Breast epithelium (tissue), 4 donors: Measurements from ENCODE around the gene PIGU. TPM values are rescaled to one million over a fixed set of nuclear protein-coding genes. Genes with fewer than 3 reads are reported as not detected.
"Not testable (repeated sequence)": the region's sequence is repeated elsewhere in the genome, so short reads cannot be mapped to it uniquely, and the experiment has no call there.

ENCODE experiments used
- DNase-seq, 2 donors: peaks; one replicate each; pipeline ENCODE4 v3.0.0-alpha.2; 2019; ENCODE audit warnings: low spot score in 2 of 2
- H3K27ac ChIP-seq, 2 donors: fragments of 200-600 bp; sonication (generic) in 1 of 2; one replicate each; pipeline ENCODE4 v1.5.1; 2016 to 2019; ENCODE audit warnings: mild to moderate bottlenecking in 1 of 2
- H3K27me3 ChIP-seq, 2 donors: fragments of 200-600 bp; sonication (generic) in 1 of 2; one replicate each; pipeline versions ENCODE4 v1.5.1 to v1.6.0; 2017 to 2019; ENCODE audit warnings: control low read depth in 1 of 2, mild to moderate bottlenecking in 1 of 2
- H3K36me3 ChIP-seq: fragments of 200-600 bp; one replicate; pipeline ENCODE4 v1.5.1; 2019
- H3K4me1 ChIP-seq, 2 donors: fragments of 200-600 bp; sonication (generic); one replicate each; pipeline ENCODE4 v1.5.1; 2016 to 2019; ENCODE audit warnings: control low read depth in 1 of 2
- H3K4me3 ChIP-seq, 3 donors: fragments of 200-600 bp; sonication (generic); 1 replicate in 2 of 3; 2 replicates in 1 of 3; pipeline ENCODE4 v1.5.1; 2016 to 2019; ENCODE audit warnings: mild to moderate bottlenecking in 3 of 3, moderate library complexity in 2 of 3
- H3K9me3 ChIP-seq, 2 donors: fragments of 200-600 bp; sonication (generic) in 1 of 2; one replicate each; pipeline ENCODE4 v1.5.1; 2016 to 2019; ENCODE audit warnings: control low read depth in 1 of 2
- CTCF ChIP-seq, 3 donors: fragments of 450-650 bp; IDR thresholded peaks; one replicate each; pipeline ENCODE4 v1.5.1; 2016 to 2017; ENCODE audit warnings: antibody characterized with exemption in 3 of 3, mild to moderate bottlenecking in 3 of 3, moderate library complexity in 3 of 3
- POLR2A ChIP-seq: fragments of 450-650 bp; IDR thresholded peaks from one replicate; pipeline ENCODE4 v1.6.1; 2016; ENCODE audit warnings: antibody characterized with exemption, mild to moderate bottlenecking, moderate library complexity
- POLR2AphosphoS5 ChIP-seq, 3 donors: sonication (generic); formaldehyde crosslinking; IDR thresholded peaks; one replicate each; pipeline ENCODE4 v1.6.1; 2017; ENCODE audit warnings: antibody characterized with exemption in 3 of 3
- intact Hi-C: fragments of 100-400 bp; cut with DNase I; formaldehyde crosslinking; loops from one replicate; pipeline ENCODE4 v1.15.1; 2023; ENCODE audit warnings: low total_unique reads
- total RNA-seq, 3 donors: library from RNA; depleted of rRNA; stranded (reverse); fragments of >200 nt; gene quantifications; one replicate each; pipeline ENCODE4 v1.1.0, GENCODE V29; 2016

The PIGU gene
- total RNA-seq, 3 donors from 2014 or later = 7.4 to 16.1 (median 15.8) TPM

DNA sequence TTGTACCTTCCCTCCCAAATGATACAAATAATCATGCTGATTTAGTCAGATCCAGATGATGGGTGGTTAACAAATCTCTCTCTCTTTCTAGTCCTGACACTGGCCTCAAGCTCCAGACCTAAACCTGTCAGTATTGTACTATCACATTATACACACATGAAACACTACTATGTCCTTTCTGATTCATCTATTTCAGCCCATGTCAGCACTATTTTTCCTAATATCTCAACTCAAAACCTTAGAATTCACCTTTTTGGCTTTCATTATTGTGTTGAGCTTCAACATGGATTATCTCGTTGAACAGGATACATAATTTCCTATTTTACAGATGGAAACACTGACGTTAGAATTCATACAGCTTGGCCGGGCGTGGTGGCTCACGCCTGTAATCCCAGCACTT is 3.5 kb downstream of the PIGU start:
- no peak for DNase-seq
- intact Hi-C loops = no loop called here

GRCh38 chr20:34669094-34669493 is 7.8 kb downstream of the PIGU start:
- Histone ChIP-seq H3K4me1 (no peaks in the 10 kb centered on the region), H3K27me3 (no peaks in the 10 kb centered on the region), H3K27ac (no peak overlapping the region), H3K4me3 (no peak overlapping the region), H3K9me3 (no peaks in the 10 kb centered on the region), H3K36me3 (no peaks in the 10 kb centered on the region)
- no peak for DNase-seq
- no peak for TF ChIP-seq POLR2AphosphoS5 (IDR thresholded peaks at IDR 0.05)
- no peak for TF ChIP-seq CTCF (IDR thresholded peaks at IDR 0.05)
- TF ChIP-seq POLR2A = no peak
- intact Hi-C loops = no loop called here

More for the DNA sequence above, 3.5 kb downstream of the PIGU start:
- Histone ChIP-seq H3K27ac (no peak overlapping the region), H3K36me3 (no peaks in the 10 kb centered on the region), H3K9me3 (no peaks in the 10 kb centered on the region), H3K4me1 (no peaks in the 10 kb centered on the region), H3K27me3 (no peaks in the 10 kb centered on the region), H3K4me3 (no peak overlapping the region)
- TF ChIP-seq CTCF (IDR thresholded peaks at IDR 0.05) (no peak), POLR2AphosphoS5 (IDR thresholded peaks at IDR 0.05) (no peak), POLR2A (no peak)

- H3K4me1 ChIP-seq, H3K9me3 ChIP-seq, H3K27ac ChIP-seq, H3K4me3 ChIP-seq, intact Hi-C loops, H3K36me3 ChIP-seq, H3K27me3 ChIP-seq, DNase-seq: not testable (repeated sequence)
Measured at GRCh38 chr20:34664751-34665150, 12.1 kb downstream of the PIGU start.

- no peak overlapping the region for H3K27ac ChIP-seq
- H3K4me3 ChIP-seq = no peak overlapping the region
- DNase-seq = no peak
- no peaks in the 10 kb centered on the region for H3K4me1 ChIP-seq
- no peaks in the 10 kb centered on the region for H3K9me3 ChIP-seq
- H3K36me3 ChIP-seq = no peaks in the 10 kb centered on the region
- TF ChIP-seq POLR2A (no peak), CTCF (IDR thresholded peaks at IDR 0.05) (no peak), POLR2AphosphoS5 (IDR thresholded peaks at IDR 0.05) (no peak)
- intact Hi-C loops = no loop called here
- no peaks in the 10 kb centered on the region for H3K27me3 ChIP-seq
Measured at GRCh38 chr20:34663213-34663943, 13.5 kb downstream of the PIGU start.

DNA sequence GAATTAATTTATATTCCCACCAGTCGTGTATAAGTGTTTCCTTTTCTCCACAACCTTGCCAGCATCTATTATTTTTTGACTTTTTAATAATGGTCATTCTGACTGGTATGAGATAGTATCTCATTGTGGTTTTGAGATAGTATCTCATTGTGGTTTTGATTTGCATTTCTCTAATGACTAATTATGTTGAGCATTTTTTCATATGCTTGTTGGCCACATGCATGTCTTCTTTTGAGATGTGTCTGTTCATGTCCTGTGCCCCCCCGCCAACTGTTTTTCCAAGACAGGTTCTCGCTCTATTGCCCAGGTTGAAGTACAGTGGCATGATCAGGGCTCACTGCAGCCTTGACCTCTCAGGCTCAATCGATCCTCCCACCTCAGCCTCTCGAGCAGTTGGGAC is 15.1 kb downstream of the PIGU start:
- H3K36me3 ChIP-seq, DNase-seq, intact Hi-C loops, H3K4me1 ChIP-seq, H3K27ac ChIP-seq, H3K4me3 ChIP-seq, H3K9me3 ChIP-seq, H3K27me3 ChIP-seq: not testable (repeated sequence)

DNA sequence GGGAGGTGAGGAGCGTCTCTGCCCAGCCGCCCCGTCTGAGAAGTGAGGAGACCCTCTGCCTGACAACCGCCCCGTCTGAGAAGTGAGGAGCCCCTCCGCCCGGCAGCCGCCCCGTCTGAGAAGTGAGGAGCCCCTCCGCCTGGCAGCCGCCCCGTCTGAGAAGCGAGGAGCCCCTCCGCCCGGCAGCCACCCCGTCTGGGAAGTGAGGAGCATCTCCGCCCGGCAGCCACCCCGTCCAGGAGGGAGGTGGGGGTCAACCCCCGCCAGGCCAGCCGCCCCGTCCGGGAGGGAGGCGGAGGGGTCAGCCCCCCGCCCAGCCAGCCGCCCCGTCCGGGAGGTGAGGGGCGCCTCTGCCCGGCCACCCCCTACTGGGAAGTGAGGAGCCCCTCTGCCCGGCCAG is 18.2 kb downstream of the PIGU start:
- H3K9me3 ChIP-seq, DNase-seq, H3K4me3 ChIP-seq, H3K27ac ChIP-seq, H3K4me1 ChIP-seq, H3K36me3 ChIP-seq, H3K27me3 ChIP-seq, intact Hi-C loops: not testable (repeated sequence)
